ENCODE results near the gene SDHAF1. TPM values are rescaled to one million over a fixed set of nuclear protein-coding genes. Genes with fewer than 3 reads are reported as not detected.
"Not testable (repeated sequence)": the region's sequence is repeated elsewhere in the genome, so short reads cannot be mapped to it uniquely, and the experiment has no call there.

The SDHAF1 gene
- total and polyA plus RNA-seq, 2 experiments from 2014 or later: 28.6 to 36.5 TPM

DNA sequence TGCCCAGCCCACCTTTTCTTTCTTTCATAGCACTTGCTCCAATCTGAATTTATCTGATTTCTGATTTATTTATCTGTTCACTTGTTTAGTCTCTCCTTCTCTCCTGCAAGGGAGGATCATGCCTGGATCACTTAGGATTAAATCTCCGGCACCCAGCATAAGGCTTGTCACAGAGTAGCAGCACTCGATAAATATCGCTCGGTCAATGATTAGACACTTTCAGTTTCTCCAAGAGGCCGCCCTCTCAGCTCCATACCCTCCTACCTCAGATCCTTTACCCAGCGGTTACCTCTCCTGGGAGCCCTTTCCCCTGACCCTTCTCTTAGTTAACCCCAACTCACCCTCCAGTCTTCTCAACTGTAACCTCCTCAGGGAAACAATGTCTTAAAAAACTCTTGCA lies 36.3 kb downstream of the SDHAF1 start:
- no peak overlapping the region for H3K27ac ChIP-seq
- H3K79me2 ChIP-seq: peaks cover 2% of the 10 kb centered on the region
- peaks cover 3% of the 10 kb centered on the region for H3K4me1 ChIP-seq (ENCODE audit: insufficient read depth)
- H3K36me3 ChIP-seq (replicated peaks; ENCODE audit: insufficient read depth, low read depth): no peaks in the 10 kb centered on the region
- no peak overlapping the region for H2AFZ ChIP-seq
- peak overlapping the region; percentile 87 for H3K4me2 ChIP-seq
- no peaks in the 10 kb centered on the region for H3K27me3 ChIP-seq
- 84% methylated on average over 6 of the region's 6 CpGs for WGBS (ENCODE audit: low lambda C conversion rate, missing lambda C conversion rate)
- no peaks in the 10 kb centered on the region for H3K9me2 ChIP-seq (replicated peaks; ENCODE audit: insufficient read depth)
- TF ChIP-seq, protein P1, sequence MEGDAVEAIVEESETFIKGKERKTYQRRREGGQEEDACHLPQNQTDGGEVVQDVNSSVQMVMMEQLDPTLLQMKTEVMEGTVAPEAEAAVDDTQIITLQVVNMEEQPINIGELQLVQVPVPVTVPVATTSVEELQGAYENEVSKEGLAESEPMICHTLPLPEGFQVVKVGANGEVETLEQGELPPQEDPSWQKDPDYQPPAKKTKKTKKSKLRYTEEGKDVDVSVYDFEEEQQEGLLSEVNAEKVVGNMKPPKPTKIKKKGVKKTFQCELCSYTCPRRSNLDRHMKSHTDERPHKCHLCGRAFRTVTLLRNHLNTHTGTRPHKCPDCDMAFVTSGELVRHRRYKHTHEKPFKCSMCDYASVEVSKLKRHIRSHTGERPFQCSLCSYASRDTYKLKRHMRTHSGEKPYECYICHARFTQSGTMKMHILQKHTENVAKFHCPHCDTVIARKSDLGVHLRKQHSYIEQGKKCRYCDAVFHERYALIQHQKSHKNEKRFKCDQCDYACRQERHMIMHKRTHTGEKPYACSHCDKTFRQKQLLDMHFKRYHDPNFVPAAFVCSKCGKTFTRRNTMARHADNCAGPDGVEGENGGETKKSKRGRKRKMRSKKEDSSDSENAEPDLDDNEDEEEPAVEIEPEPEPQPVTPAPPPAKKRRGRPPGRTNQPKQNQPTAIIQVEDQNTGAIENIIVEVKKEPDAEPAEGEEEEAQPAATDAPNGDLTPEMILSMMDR (IDR thresholded peaks at IDR 0.05; ENCODE audit: poor library complexity): no peak
- no peak for TF ChIP-seq EZH2 (IDR thresholded peaks at IDR 0.05; ENCODE audit: borderline replicate concordance)
- no peak for TF ChIP-seq EZH2phosphoT487 (IDR thresholded peaks at IDR 0.05; ENCODE audit: low read depth, severe bottlenecking, unreplicated experiment)
- H3K4me3 ChIP-seq: no peak overlapping the region
- no peak for DNase-seq (ENCODE audit: low spot score)
- no peaks in the 10 kb centered on the region for H4K20me1 ChIP-seq (ENCODE audit: insufficient read depth, poor library complexity, severe bottlenecking)
- no peaks in the 10 kb centered on the region for H3K9me3 ChIP-seq (ENCODE audit: low read depth)

DNA sequence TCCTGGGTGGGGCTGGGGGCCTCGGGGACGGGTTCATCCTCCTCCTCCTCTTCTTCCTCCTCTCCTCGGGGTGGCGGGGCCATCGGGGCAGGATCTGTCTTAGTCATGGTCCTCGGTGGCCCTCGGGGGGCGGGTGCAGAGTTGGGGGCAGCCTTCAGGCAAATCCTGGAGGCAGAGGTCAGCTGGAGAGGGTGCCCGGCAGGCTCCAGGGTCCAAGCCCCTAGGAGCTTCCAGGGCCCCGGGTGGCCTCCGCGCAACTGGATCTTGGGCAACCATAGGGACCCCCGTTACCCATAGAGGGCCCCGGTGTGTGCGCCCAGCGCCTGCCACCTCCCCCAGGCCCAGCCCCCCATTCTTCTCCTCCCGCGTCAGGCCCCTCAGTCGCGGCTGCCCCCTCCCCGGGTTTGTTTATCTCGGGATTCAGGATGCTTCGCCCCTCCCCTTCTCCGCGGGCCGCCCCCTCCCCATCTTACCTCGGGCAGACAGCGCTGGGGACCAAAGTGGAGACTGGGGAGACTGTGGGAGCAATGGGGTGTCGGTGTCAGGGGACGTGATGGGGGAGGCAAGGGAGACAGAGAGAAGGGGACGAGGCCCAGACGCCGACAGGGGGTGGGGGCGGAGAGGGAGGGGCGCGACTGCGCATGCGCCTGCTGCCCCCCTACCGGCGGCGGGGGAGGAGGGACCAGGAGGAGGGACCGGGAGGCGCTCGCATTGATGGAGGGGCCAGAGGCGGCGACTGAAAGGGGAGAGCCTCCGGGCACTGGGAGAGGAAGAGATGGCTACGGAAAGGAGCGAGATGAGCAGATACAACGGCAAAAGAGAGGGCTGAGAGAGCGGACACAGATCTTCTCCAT lies 37.5 kb downstream of the SDHAF1 start, which contains the start of gene CLIP3:
TSS of gene CLIP3 (minus strand) at position 623 of the 854 bp plus-strand sequence. CDS start at position 107, 516 bp downstream.
- Histone ChIP-seq H3K9me2 (replicated peaks; ENCODE audit: insufficient read depth) (no peaks in the 10 kb centered on the region), H3K4me1 (ENCODE audit: insufficient read depth) (peaks cover 3% of the 10 kb centered on the region), H3K36me3 (replicated peaks; ENCODE audit: insufficient read depth, low read depth) (no peaks in the 10 kb centered on the region), H3K27ac (peak within 1 kb of the TSS; percentile 22), H3K27me3 (no peaks in the 10 kb centered on the region), H3K4me3 (peak within 1 kb of the TSS; percentile 94), H3K79me2 (peaks cover 2% of the 10 kb centered on the region), H4K20me1 (ENCODE audit: insufficient read depth, poor library complexity, severe bottlenecking) (no peaks in the 10 kb centered on the region), H3K4me2 (peak within 1 kb of the TSS; percentile 87), H2AFZ (peak within 1 kb of the TSS; percentile 75), H3K9me3 (ENCODE audit: low read depth) (no peaks in the 10 kb centered on the region)
- peak; percentile 79 for DNase-seq (ENCODE audit: low spot score)
- TF ChIP-seq, protein P1 (IDR thresholded peaks at IDR 0.05; ENCODE audit: poor library complexity): no peak
- WGBS (ENCODE audit: low lambda C conversion rate, missing lambda C conversion rate): 7% methylated on average over 10 of the region's 51 CpGs

DNA sequence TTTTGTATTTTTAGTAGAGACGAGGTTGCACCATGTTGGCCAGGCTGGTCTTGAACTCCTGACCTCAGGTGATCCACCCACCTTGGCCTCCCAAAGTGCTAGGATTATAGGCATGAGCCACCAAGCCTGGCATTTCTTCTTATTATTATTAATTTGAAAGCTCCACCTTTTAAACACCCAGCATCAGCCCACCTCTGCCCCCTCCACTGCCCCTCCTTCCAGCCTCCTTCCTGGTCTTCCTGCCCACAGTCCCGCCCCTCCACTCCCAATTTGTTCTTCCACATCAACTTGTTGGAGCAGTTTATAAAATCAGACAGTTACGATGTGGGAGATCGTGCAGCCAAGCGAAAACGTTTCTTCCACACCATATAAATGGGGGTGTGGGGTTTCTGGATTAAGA lies 45.5 kb downstream of the SDHAF1 start:
- WGBS (ENCODE audit: low lambda C conversion rate, missing lambda C conversion rate): 66% methylated on average over 6 of the region's 6 CpGs
- TF ChIP-seq, protein P1 (IDR thresholded peaks at IDR 0.05; ENCODE audit: poor library complexity): no peak
- TF ChIP-seq EZH2phosphoT487 (IDR thresholded peaks at IDR 0.05; ENCODE audit: low read depth, severe bottlenecking, unreplicated experiment) (peak; percentile 27), EZH2 (IDR thresholded peaks at IDR 0.05; ENCODE audit: borderline replicate concordance) (no peak)
- Histone ChIP-seq H3K27me3 (no peaks in the 10 kb centered on the region), H3K27ac (no peak overlapping the region), H3K36me3 (replicated peaks; ENCODE audit: insufficient read depth, low read depth) (no peaks in the 10 kb centered on the region), H3K4me1 (ENCODE audit: insufficient read depth) (peaks cover 14% of the 10 kb centered on the region), H3K9me2 (replicated peaks; ENCODE audit: insufficient read depth) (no peaks in the 10 kb centered on the region), H2AFZ (no peak overlapping the region), H3K4me3 (no peak overlapping the region), H4K20me1 (ENCODE audit: insufficient read depth, poor library complexity, severe bottlenecking) (no peaks in the 10 kb centered on the region), H3K9me3 (ENCODE audit: low read depth) (no peaks in the 10 kb centered on the region), H3K79me2 (no peaks in the 10 kb centered on the region), H3K4me2 (no peak overlapping the region)
- no peak for DNase-seq (ENCODE audit: low spot score)

DNA sequence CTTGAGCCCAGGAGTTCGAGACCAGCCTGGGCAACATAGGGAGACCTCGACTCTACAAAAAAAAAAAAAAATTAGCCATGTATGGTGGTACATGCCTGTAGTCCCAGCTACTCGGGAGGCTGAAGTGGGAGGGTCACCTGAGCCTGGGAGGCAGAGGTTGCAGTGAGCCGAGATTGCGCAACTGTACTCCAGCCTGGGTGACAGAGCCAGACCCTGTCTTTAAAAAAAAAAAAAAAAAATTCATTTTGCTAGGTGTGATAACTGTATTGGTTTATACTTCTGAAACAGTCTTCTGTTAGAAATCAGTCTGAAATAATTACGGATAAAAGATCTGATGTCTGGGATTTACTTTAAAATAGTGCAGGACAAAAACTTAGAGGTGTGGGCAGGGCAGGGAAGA lies 46.1 kb downstream of the SDHAF1 start:
- H2AFZ ChIP-seq; H3K9me3 ChIP-seq (ENCODE audit: low read depth); H4K20me1 ChIP-seq (ENCODE audit: insufficient read depth, poor library complexity, severe bottlenecking); H3K36me3 ChIP-seq (replicated peaks; ENCODE audit: insufficient read depth, low read depth); H3K9me2 ChIP-seq (replicated peaks; ENCODE audit: insufficient read depth); H3K4me3 ChIP-seq; DNase-seq (ENCODE audit: low spot score); H3K4me2 ChIP-seq; H3K79me2 ChIP-seq; H3K27me3 ChIP-seq: not testable (repeated sequence)
- peaks cover 14% of the 10 kb centered on the region for H3K4me1 ChIP-seq (ENCODE audit: insufficient read depth)
- H3K27ac ChIP-seq: peak overlapping the region; percentile 65
- 76% methylated on average over 6 of the region's 6 CpGs for WGBS (ENCODE audit: low lambda C conversion rate, missing lambda C conversion rate)
